Measurements from ENCODE around the gene HRH1. TPM values are rescaled to one million over a fixed set of nuclear protein-coding genes. Genes with fewer than 3 reads are reported as not detected.

HRH1 gene
- total and polyA plus RNA-seq, 9 donors: 3.4 to 24.1 (median 6.0) TPM

DNA sequence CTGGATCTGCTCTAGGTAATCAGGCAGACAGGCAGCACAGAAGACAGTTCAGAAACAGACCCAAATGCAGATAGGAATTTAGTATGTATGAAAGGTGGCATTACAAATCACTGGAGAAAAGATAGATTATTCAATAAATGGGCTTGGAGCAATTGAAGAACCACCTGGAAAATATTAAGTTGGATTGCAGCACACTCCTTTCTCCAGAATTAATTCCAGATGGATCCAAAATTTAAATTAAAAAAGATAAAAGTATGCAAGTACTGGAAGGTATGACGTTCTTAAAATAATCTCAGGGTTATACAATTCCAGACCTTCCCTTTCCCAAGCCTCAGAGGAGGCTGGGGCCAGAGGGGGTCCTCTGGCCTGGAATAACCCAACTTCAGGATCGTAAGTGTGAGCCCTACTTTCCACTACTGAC lies 32.5 kb downstream of the HRH1 start:
- WGBS, 3 donors: 7 to 22% (median 19%) methylated on average over 2 of the region's 2 CpGs
- no peaks in the 10 kb centered on the region for H3K9me3 ChIP-seq
- H3K27ac ChIP-seq: peak overlapping the region in 1 of 2 donors; percentile 48
- H3K36me3 ChIP-seq: no peaks in the 10 kb centered on the region
- H3K4me3 ChIP-seq: no peak overlapping the region
- TF ChIP-seq CTCF (IDR thresholded peaks at IDR 0.05) (no peak), POLR2A (IDR thresholded peaks at IDR 0.05) (no peak), EP300 (IDR thresholded peaks at IDR 0.05) (no peak)
- peaks cover 21% of the 10 kb centered on the region for H3K4me1 ChIP-seq (ENCODE audit: insufficient read depth)
- intact Hi-C loops (cut with DNase I): no loop called here
- no peak for DNase-seq
- H3K27me3 ChIP-seq: no peaks in the 10 kb centered on the region

DNA sequence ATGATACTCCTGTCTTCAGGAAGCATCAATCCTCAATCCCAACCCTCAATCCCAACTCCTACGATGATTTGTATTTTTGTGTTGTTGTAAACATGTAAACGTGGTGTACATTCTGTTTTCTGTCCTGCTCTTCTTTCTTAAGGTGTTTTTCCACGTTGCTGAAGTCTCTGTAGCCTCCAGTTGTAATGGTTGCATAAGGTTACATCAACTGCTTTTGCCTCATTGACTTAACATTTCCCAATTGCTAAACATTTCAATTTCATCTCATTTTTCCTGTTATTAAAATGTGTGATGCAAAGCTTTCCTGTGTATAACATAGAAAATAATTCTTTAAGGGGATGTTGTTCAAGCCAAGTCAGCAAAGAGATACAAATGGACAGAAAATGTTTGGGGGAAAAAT lies 33.4 kb downstream of the HRH1 start:
- H3K4me1 ChIP-seq (ENCODE audit: insufficient read depth): peaks cover 21% of the 10 kb centered on the region
- TF ChIP-seq CTCF (IDR thresholded peaks at IDR 0.05) (no peak), POLR2A (IDR thresholded peaks at IDR 0.05) (no peak), EP300 (IDR thresholded peaks at IDR 0.05) (no peak)
- intact Hi-C loops (cut with DNase I): no loop called here
- H3K4me3 ChIP-seq: no peak overlapping the region
- no peak overlapping the region for H3K27ac ChIP-seq
- no peak for DNase-seq
- no peaks in the 10 kb centered on the region for H3K36me3 ChIP-seq
- WGBS, 3 donors: 64 to 69% (median 68%) methylated on average over 3 of the region's 3 CpGs
- H3K27me3 ChIP-seq: no peaks in the 10 kb centered on the region
- H3K9me3 ChIP-seq: no peaks in the 10 kb centered on the region

GRCh38 chr3:11188231-11188630 lies 33.9 kb downstream of the HRH1 start:
- intact Hi-C loops (cut with DNase I): no loop called here
- Histone ChIP-seq H3K36me3 (no peaks in the 10 kb centered on the region), H3K27me3 (no peaks in the 10 kb centered on the region), H3K4me3 (no peak overlapping the region), H3K9me3 (no peaks in the 10 kb centered on the region), H3K4me1 (ENCODE audit: insufficient read depth) (peaks cover 19% of the 10 kb centered on the region), H3K27ac (no peak overlapping the region)
- no peak for DNase-seq
- 78 to 95% (median 84%) methylated on average over 6 of the region's 6 CpGs for WGBS, 3 donors
- TF ChIP-seq EP300 (IDR thresholded peaks at IDR 0.05) (no peak), CTCF (IDR thresholded peaks at IDR 0.05) (no peak), POLR2A (IDR thresholded peaks at IDR 0.05) (no peak)

DNA sequence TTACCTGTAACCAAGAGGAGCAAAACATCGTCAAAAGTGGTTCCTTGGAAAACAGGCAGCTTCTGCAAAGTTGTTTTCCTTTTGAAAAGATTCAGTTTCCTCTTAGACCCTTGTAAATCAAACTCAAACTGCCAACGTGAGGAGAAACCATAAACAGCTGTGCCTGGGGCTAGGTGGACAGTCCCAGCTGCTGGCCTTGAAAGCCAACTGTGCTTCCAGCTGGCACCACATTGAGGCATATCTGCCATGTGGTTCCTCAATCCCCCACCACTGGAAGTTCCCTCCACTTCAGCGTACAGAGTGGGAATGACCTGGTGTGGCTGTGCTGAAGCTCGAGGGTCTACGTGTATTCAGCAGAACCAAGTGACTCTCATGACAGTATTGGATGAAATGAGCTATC lies 40.9 kb downstream of the HRH1 start:
- Histone ChIP-seq H3K4me3 (no peak overlapping the region), H3K36me3 (no peaks in the 10 kb centered on the region), H3K27me3 (no peaks in the 10 kb centered on the region), H3K9me3 (no peaks in the 10 kb centered on the region), H3K4me1 (ENCODE audit: insufficient read depth) (peaks cover 8% of the 10 kb centered on the region), H3K27ac (no peak overlapping the region)
- intact Hi-C loops (cut with DNase I): no loop called here
- DNase-seq: no peak
- WGBS, 3 donors: 18 to 30% (median 25%) methylated on average over 5 of the region's 5 CpGs
- TF ChIP-seq EP300 (IDR thresholded peaks at IDR 0.05) (no peak), POLR2A (IDR thresholded peaks at IDR 0.05) (no peak), CTCF (IDR thresholded peaks at IDR 0.05) (no peak)

Measured in ovary (tissue), 9 donors.